GM18873 (cell line): ENCODE measurements around the gene CNEP1R1.

Experiments used
- ATAC-seq: cut with Tn5 transposase; IDR thresholded peaks from one replicate; pipeline ENCODE4 v1.9.1; 2021; ENCODE audit warnings: mild to moderate bottlenecking, moderate library complexity, moderate number of reproducible peaks; ENCODE audit not compliant: unreplicated experiment, low FRiP score

The CNEP1R1 gene

GRCh38 chr16:50015631-50016030, 9.4 kb upstream of the CNEP1R1 start:
- ATAC-seq: no peak

DNA sequence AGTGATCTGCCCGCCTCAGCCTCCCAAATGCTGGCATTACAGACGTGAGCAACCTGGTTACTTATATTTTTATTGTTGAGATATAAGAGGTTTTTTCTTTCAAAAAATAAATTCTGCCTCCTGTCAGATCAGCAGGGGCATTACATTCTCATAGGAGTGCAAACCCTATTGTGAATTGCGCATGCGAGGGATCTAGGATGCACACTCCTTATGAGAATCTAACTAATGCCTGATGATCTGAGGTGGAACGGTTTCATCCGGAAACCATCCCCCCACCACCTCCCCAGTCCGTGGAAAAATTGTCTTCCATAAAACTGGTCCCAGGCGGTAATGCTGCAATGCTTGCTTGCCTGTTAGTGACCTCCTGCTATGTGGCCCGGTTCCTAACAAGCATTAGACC, 7.5 kb upstream of the CNEP1R1 start:
- ATAC-seq: no peak

DNA sequence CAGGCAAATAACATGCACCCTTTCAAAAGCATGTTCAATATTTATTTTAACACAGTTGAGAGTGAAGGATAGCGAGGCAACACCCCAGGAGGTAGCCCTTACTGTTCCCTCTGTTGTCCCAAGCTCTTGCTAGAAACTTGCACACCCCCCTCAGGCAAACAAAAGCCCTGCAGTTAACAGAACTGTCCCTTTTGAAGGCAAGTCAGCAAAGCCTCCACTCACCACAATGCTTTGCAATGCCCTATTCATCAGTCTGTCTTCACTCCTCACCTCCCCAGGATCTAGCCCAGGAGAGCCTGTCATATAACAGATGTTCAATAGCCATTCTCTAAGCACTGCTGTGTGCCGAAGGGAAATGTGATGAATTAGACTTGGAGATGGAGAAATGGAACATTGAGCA, 3.5 kb upstream of the CNEP1R1 start:
- no peak for ATAC-seq

DNA sequence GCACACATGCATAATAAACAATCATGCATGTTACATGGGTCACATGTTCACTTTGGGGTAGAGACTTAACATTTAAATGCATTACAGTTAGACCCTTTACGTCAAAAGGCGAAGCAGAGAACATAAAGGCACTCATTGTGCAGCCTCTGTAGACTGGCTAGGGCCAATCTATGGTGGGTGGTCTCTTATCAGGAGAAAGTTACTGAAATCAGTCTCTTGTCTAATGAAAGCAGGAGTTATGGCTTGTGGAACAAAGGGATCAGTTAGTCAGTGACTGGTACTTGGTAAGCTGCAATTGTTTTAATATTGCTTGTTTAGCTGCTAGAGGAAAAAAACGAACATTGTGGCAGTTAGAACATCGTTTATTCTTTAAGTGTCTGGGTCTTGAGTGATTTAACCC, 1.4 kb upstream of the CNEP1R1 start:
- no peak for ATAC-seq

- ATAC-seq: no peak
Observed at GRCh38 chr16:50024207-50024606, 818 bp upstream of the CNEP1R1 start.

- ATAC-seq: no peak
Observed at GRCh38 chr16:50025537-50025931, 509 bp downstream of the CNEP1R1 start.

DNA sequence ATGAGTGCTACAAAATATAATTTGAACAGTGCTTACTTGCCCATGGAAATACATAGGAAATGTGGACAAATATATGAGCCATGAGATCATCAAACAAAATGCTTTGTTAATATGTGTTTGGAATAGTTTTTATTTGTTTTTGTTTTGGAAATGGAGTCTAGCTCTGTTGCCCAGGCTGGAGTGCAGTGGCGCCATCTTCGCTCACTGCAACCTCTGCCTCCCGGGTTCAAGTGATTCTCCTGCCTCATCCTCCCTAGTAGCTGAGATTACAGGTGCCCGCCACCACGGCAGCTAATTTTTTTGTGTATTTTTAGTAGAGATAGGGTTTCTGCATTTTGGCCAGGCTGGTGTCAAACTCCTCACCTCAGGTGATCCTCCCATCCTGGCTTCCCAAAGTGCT, 2.8 kb downstream of the CNEP1R1 start:
- ATAC-seq: no peak

DNA sequence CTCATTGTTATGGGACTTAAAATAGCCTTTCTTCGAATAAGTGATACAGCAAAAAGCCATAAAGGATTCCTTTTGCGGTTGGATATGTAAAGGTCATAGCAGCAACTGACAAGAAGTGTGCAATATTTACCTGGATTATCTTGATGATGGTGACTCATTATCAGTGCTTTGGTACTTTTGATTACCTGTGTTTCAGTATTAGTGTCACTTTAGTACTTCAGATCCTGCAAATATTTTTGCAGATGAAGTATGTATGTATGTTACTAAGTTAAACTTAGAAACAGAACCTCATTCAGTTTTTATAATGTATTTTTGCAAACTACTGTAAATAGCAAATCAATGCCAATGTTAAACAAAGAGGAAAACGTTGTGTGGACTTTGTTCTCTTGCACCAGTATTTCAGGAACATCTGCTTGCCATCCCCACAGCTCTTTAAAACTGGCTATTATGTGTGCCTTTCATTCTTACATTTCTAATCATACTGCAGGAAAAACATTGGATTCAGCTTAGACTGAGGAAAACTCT, 10.5 kb downstream of the CNEP1R1 start:
- no peak for ATAC-seq

DNA sequence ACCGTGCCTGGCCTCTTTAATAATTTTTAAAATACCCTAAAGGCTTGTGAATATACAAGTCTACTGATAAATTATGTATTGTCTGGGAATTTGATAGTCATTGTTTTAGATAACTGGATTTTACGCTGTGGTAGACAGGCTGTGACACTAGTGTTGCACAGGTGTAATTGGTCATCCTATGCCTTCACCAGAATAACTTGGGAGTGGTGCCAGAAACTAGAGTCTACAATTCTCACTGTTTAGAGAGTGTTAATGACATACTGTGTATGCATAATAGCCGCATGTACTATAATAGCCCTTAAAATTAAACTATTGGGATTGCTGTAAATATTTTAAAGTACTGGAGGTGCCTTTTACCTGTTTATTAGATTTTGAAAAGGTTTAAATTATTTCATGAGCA, 11.4 kb downstream of the CNEP1R1 start:
- no peak for ATAC-seq

DNA sequence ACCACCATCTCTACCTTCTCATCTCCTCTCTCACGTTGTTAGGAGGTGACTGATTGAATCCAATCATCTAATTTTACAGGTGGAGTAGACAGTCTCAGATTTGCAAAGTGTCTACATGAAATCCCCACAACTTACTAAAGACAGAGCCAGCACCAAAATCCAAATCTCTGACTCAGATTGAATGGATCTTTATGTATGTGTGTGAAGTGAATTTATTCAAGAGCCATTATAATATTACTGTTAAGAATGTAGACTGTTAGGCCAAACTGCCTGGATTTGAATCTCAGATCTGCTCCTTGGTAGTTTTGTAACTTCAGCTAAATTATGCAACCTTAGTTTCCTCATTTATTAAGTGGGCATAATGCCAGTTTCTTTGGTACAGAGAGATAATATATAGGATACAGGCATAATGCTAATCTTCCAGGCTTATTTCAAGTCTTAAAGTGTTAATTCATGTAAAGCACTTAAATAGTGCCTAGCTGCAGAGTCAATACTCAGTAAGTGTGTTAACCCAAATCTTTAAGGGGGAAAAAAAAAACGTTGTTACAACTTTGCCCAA, 12.7 kb downstream of the CNEP1R1 start:
- no peak for ATAC-seq

DNA sequence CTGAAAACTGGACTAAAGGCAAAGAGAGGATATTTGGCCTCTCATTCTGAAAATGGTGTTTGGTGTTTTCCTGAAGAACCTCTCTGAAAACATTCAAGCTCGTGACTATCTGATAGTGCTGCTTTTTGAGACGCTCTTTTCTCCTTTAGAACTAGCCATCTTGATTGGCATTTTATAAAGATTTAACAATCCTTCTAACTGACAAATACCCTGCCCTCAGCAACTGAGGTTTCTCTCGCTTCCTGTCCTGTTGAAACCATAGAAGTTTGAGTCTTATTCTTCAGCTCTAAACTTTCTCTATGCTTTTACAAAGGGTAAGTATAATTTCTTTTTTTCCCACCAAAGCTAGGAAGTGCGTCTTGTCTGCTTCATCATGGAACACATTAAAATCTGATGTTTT, 13.3 kb downstream of the CNEP1R1 start:
- ATAC-seq: no peak

DNA sequence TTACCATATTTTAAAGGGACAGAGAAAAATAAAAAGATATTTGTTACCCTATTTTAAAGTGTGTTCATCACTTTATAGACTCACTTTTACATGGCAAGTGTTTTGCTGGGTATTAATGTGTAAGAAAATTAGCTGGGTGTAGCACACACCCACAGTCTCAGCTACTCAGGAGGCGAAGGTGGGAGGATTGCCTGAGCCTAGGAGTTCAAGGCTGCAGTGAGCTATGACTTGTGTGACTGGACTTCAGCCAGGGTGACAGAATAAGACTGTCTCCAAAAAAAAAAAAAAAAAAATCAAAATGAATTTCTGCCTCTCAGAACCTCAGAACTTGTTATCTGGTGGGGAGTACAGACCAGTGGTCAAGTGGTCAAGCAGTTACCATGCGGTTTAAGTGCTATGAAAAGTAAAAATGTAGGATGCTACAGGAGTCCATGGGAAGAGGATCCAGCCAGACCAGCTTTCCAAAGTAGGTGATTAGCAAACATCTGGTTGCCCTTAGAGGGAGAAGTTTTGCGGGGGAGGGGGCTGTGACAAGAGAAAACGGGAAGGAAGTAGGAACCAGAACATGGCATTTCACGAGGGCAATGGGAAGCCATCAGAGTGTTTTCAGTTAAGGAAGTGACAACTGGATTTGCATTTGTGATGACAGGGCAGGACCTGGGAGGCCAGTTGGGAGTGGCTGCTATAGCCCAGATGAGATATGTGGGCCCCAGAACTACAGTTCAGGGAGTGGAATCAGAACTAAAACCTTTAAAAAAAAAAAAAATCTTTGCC, 13.9 kb downstream of the CNEP1R1 start:
- no peak for ATAC-seq

GRCh38 chr16:50040018-50040417, 15.0 kb downstream of the CNEP1R1 start:
- no peak for ATAC-seq

DNA sequence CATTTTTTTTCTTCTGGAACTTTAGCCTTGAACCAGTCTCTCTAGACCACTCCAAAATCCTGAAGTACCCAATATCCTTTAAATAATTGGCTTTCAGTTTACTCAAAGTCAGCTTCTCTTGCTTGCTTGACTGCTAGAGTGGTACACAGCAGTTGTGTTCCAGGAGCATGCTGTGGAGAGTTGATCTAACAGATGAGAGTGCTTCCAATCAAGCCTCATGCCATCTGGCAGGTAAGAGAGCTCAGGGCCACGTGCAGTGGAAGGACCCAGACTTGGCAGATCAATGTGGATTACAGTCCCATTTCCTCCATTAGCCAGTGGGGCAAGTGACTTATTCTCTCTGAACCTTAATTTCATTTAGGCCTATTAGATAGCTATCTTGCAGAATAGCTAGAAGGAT, 15.7 kb downstream of the CNEP1R1 start:
- ATAC-seq: no peak

DNA sequence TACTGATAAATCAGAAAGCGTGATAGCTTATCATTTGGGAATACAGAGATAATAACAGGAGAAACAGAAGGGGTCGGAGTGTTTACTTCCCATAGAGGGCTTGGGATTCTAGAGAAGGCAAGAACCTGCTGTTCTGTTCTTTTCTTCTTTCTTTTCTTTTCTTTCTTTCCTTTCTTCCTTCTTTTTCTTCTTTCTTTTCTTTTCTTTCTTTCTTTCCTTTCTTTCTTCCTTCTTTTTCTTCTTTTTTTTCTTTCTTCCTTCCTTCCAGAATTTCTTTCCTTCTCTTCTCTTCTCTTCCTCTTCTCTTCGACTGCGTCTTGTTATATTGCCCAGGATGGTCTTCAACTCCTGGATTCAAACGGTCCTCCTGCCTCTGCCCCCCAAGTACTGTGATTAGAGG, 18.3 kb downstream of the CNEP1R1 start:
- ATAC-seq: no peak

GRCh38 chr16:50045412-50045811, 20.4 kb downstream of the CNEP1R1 start:
- no peak for ATAC-seq

DNA sequence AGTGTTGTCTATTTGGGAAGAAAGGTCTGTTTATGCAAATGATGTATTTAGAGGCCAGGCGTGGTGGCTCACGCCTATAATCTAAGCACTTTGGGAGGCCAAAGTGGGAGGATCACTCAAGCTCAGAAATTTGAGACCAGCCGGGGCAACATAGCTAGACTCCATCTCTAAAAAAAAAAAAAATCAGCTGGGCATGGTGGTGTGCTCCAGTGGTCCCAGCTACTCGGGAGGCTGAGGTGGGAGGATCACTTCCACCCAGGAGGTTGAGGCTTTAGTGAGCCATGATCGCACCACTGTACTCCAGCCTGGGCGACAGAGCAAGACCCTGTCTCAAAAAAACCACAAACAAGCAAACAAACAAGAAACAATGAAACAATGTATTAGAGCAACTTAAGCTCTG, 21.8 kb downstream of the CNEP1R1 start:
- no peak for ATAC-seq

- ATAC-seq: no peak
Observed at GRCh38 chr16:50047864-50048263, 22.8 kb downstream of the CNEP1R1 start.

DNA sequence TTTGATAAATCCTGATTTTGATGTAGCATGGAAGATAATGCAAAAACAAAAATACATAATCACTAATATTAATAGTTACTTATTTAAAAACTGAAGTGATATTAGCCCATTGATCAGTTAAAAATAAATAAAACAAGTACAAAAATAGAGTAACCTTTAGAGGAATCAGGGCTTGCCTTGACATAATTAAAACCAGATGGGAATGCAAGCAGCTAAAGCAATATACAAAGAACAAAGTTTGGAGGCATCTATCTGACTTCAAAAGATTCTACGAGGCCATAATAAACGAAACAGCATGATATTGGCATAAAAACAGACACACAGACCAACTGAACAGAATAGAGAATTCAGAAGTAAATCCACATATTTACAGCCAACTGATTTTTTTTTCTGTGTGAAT, 25.8 kb downstream of the CNEP1R1 start:
- ATAC-seq: no peak

DNA sequence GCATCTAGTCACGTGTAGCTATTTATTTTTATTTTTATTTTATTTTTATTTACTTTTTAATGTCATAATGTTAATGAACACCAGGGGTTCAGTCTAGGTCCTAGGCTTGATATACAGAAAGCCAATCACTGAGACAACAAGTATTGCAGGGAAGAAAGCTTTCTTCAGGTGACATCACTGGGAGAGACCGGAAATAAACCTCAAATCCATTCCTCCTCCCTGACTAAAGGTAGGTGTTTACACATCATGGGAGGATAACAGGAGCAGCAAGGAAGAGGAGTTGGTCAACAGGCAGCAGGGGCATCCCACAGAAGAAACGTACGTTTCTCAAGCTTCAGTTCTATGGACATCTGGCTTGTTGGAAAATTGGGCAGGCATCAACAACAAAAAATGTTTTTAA, 31.2 kb downstream of the CNEP1R1 start:
- no peak for ATAC-seq

GRCh38 chr16:50058091-50058771, 33.2 kb downstream of the CNEP1R1 start:
- ATAC-seq: no peak

GRCh38 chr16:50059111-50059510, 34.1 kb downstream of the CNEP1R1 start:
- no peak for ATAC-seq
